Mucosa of descending colon (tissue), 3 donors: Measurements from ENCODE around the gene MS4A4E. TPM values are rescaled to one million over a fixed set of nuclear protein-coding genes. Genes with fewer than 3 reads are reported as not detected.
"Not testable (repeated sequence)": the region's sequence is repeated elsewhere in the genome, so short reads cannot be mapped to it uniquely, and the experiment has no call there.

Source experiments
- ATAC-seq: fragments of 200-7000 bp; cut with Tn5 transposase; one replicate; pipeline ENCODE4 v1.9.1; 2020; ENCODE audit warnings: mild to moderate bottlenecking, moderate library complexity
- DNase-seq, 3 donors: peaks; one replicate each; pipeline ENCODE4 v3.0.0-alpha.2; 2020
- H3K36me3 ChIP-seq: fragments of 200-600 bp; one replicate; pipeline ENCODE4 v1.8.0; 2021; ENCODE audit warnings: low read depth, mild to moderate bottlenecking
- H3K4me1 ChIP-seq: fragments of 200-600 bp; one replicate; pipeline ENCODE4 v1.8.0; 2021; ENCODE audit warnings: low read depth, mild to moderate bottlenecking
- H3K4me3 ChIP-seq: fragments of 200-600 bp; one replicate; pipeline ENCODE4 v1.8.0; 2021; ENCODE audit warnings: mild to moderate bottlenecking
- H3K9me3 ChIP-seq: fragments of 200-600 bp; one replicate; pipeline ENCODE4 v1.8.0; 2021; ENCODE audit warnings: mild to moderate bottlenecking
- intact Hi-C, 2 donors: fragments of 100-400 bp; cut with DNase I in 1 of 2; cut with micrococcal nuclease in 1 of 2; formaldehyde crosslinking; loops; one replicate each; pipeline versions ENCODE4 v1.11.0 to v1.11.1; 2022; cut with DNase I, micrococcal nuclease
- microRNA-seq: library from miRNA; unstranded; fragments of <30 nt; microRNA quantifications from one replicate; pipeline ENCODE4, GENCODE V29; 2019
- total RNA-seq, 3 donors: library from RNA; stranded (reverse); fragmentation: NEBNext Ultra II Directional in 2 of 3; extraction: Animal tissue kit (Norgen Biotek cat#: 25700) in 2 of 3; gene quantifications; one replicate each; pipeline versions ENCODE4 v1.2.1 to v1.2.4, GENCODE V29; 2021 to 2023
- TF ChIP-seq, protein P1 (sequence below): fragments of 200-600 bp; IDR thresholded peaks from one replicate; pipeline ENCODE4 v1.8.0; 2022; ENCODE audit warnings: antibody characterized with exemption, mild to moderate bottlenecking
- donor health status: DM: no; HTN: no; CAD: no; lungs with moderate emphysema.
- donor health status: DM: no; HTN: no; CAD: no.
- donor health status: DM: no; HTN: yes; CAD: no.

MS4A4E gene
- total RNA-seq, 3 donors from 2014 or later = 1.3 to 6.6 (median 1.7) TPM

- no peak for ATAC-seq
- Histone ChIP-seq H3K9me3 (no peaks in the 10 kb centered on the region), H3K4me1 (no peaks in the 10 kb centered on the region), H3K4me3 (no peak overlapping the region), H3K36me3 (no peaks in the 10 kb centered on the region)
- DNase-seq = no peak
- TF ChIP-seq, protein P1, sequence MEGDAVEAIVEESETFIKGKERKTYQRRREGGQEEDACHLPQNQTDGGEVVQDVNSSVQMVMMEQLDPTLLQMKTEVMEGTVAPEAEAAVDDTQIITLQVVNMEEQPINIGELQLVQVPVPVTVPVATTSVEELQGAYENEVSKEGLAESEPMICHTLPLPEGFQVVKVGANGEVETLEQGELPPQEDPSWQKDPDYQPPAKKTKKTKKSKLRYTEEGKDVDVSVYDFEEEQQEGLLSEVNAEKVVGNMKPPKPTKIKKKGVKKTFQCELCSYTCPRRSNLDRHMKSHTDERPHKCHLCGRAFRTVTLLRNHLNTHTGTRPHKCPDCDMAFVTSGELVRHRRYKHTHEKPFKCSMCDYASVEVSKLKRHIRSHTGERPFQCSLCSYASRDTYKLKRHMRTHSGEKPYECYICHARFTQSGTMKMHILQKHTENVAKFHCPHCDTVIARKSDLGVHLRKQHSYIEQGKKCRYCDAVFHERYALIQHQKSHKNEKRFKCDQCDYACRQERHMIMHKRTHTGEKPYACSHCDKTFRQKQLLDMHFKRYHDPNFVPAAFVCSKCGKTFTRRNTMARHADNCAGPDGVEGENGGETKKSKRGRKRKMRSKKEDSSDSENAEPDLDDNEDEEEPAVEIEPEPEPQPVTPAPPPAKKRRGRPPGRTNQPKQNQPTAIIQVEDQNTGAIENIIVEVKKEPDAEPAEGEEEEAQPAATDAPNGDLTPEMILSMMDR = no peak
- intact Hi-C loops = no loop called here
Observed at GRCh38 chr11:60159868-60160267, 83.1 kb downstream of the MS4A4E start.

- no peak for ATAC-seq
- Histone ChIP-seq H3K4me1 (no peaks in the 10 kb centered on the region), H3K4me3 (no peak overlapping the region), H3K9me3 (no peaks in the 10 kb centered on the region), H3K36me3 (no peaks in the 10 kb centered on the region)
- DNase-seq = no peak
- intact Hi-C loops = no loop called here
- TF ChIP-seq, protein P1 = no peak
Observed at GRCh38 chr11:60159284-60159683, 83.7 kb downstream of the MS4A4E start.

DNA sequence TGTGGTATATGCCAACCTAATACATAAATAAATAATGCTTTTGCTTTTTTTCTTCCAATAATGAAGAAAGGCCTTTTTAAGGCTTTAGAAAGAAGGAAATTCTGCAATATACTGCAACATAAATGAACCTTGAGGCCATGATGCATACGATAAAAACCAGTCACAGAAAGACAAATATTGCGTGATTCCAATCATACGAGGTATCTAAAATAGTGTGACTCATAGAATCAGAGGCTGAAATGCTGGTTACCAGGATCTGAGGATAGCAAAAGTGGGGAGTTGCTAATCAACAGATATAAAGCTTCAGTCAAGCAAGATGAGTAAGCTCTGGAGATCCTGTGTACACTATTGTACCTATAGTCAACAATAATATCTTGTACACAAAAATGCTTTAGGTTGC is 84.3 kb downstream of the MS4A4E start:
- DNase-seq = no peak
- H3K9me3 ChIP-seq = no peaks in the 10 kb centered on the region
- no peaks in the 10 kb centered on the region for H3K36me3 ChIP-seq
- no peak for ATAC-seq
- H3K4me3 ChIP-seq = no peak overlapping the region
- TF ChIP-seq, protein P1 = no peak
- intact Hi-C loops = no loop called here
- no peaks in the 10 kb centered on the region for H3K4me1 ChIP-seq

DNA sequence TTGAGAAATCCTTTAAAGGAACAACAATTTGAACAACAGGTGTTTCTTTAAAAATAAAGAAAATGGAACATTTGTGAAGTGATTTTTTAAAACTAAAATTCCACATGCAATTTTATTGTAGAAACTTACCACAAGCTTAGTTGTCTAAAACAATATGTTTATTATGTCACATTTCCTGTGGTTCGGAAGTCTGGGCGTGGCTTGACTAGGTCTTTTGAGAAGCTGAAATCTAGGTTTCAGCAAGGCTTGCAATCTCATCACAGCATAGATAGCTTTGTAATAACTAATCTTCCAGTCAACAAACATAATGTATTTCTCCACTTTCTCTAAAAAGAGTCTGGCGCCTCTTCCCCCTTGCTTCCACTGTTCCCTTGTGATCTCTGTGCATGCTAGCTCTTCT is 87.0 kb downstream of the MS4A4E start:
- no peak for ATAC-seq
- DNase-seq = no peak
- H3K4me1 ChIP-seq = no peaks in the 10 kb centered on the region
- H3K36me3 ChIP-seq = no peaks in the 10 kb centered on the region
- intact Hi-C loops = no loop called here
- TF ChIP-seq, protein P1 = no peak
- H3K9me3 ChIP-seq = no peaks in the 10 kb centered on the region
- no peak overlapping the region for H3K4me3 ChIP-seq

DNA sequence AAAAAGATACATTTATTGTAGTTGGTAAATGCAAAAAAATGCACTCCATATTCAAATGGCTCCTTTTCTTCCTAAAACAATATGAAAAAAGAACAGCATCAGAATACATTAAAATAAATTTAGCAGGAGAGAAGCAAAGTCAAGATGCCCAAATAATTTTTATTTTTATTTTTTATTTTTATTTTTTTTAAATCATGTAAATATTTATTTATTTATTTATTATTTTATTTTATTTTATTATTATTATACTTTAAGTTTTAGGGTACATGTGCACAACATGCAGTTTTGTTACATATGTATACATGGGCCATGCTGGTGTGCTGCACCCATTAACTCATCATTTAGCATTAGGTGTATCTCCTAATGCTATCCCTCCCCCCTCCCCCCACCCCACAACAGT is 90.2 kb downstream of the MS4A4E start:
- ATAC-seq, DNase-seq, intact Hi-C loops: not testable (repeated sequence)

GRCh38 chr11:60150279-60150678 is 92.7 kb downstream of the MS4A4E start:
- ATAC-seq (no peak), DNase-seq (no peak)
- H3K9me3 ChIP-seq = no peaks in the 10 kb centered on the region
- H3K4me1 ChIP-seq = no peaks in the 10 kb centered on the region
- no peak overlapping the region for H3K4me3 ChIP-seq
- TF ChIP-seq, protein P1 = no peak
- no peaks in the 10 kb centered on the region for H3K36me3 ChIP-seq
- intact Hi-C loops = no loop called here

More for the DNA sequence above, 90.2 kb downstream of the MS4A4E start:
- not testable (repeated sequence) for H3K4me1 ChIP-seq, H3K4me3 ChIP-seq, H3K36me3 ChIP-seq, H3K9me3 ChIP-seq

Small RNA genes lying within 50 kb of the gene (microRNA-seq; reads per million reads assigned to microRNA genes)
- gene MIR6503 = 1.4 reads per million

Other genes with a start within 250 kb of the MS4A4E start
- gene OOSP4B, start 226.0 kb downstream of the MS4A4E start, total RNA-seq = not detected
- gene OOSP2, start 202.7 kb downstream of the MS4A4E start, total RNA-seq = not detected
- not detected for gene MS4A3, start 186.5 kb downstream of the MS4A4E start, total RNA-seq
- 1 to 10 TPM in 2 of 3 donors, under 1 TPM in 1; 0.90 to 4.1 (median 3.5) TPM for gene MS4A2, start 154.5 kb downstream of the MS4A4E start, total RNA-seq
- 10 to 100 TPM; 21.0 to 87.2 (median 85.8) TPM for gene MS4A6A, start 60.1 kb downstream of the MS4A4E start, total RNA-seq
- gene MS4A4A, start 37.5 kb upstream of the MS4A4E start, total RNA-seq = 10 to 100 TPM in 2 of 3 donors, 1 to 10 TPM in 1; 4.0 to 31.9 (median 20.2) TPM
- gene MS4A6E, start 84.1 kb upstream of the MS4A4E start, total RNA-seq = not detected
- 10 to 100 TPM in 2 of 3 donors, 1 to 10 TPM in 1; 9.3 to 28.6 (median 28.1) TPM for gene MS4A7, start 135.4 kb upstream of the MS4A4E start, total RNA-seq
- 1 to 10 TPM in 1 of 3 donors, under 1 TPM in 2; 0.41 to 1.1 (median 0.98) TPM for gene MS4A14, start 153.3 kb upstream of the MS4A4E start, total RNA-seq
- gene MS4A5, start 186.4 kb upstream of the MS4A4E start, total RNA-seq = not detected
- gene MS4A1, start 212.7 kb upstream of the MS4A4E start, total RNA-seq = 1 to 10 TPM in 2 of 3 donors, not detected in 1; 1.1 to 2.2 TPM
- gene MS4A12, start 249.6 kb upstream of the MS4A4E start, total RNA-seq = 1,000 to 10,000 TPM in 1 of 3 donors, 100 to 1,000 TPM in 2; 411 to 1,262 (median 644) TPM